Common myeloid progenitor, CD34-positive (primary cell): ENCODE results near the gene FUOM.
"Not testable (repeated sequence)": the region's sequence is repeated elsewhere in the genome, so short reads cannot be mapped to it uniquely, and the experiment has no call there.

Experiments
- CTCF ChIA-PET: fragments of 350-600 bp; sonication (Branson Sonifier 250); formaldehyde crosslinking; loops from one replicate; lab custom pipeline; 2021; ENCODE audit warnings: antibody characterized with exemption; lab: Charles Lee
- POLR2A ChIA-PET: fragments of 350-600 bp; sonication (Branson Sonifier 250); formaldehyde crosslinking; loops from one replicate; lab custom pipeline; 2021; ENCODE audit warnings: antibody characterized with exemption; lab: Charles Lee
- DNase-seq, 3 donors: peaks; one replicate each; pipeline versions ENCODE4 v3.0.0 to v3.0.0-alpha.2; 2013
- H3K27ac ChIP-seq, 2 experiments: 1 replicate in 1 of 2; 2 replicates in 1 of 2; pipeline ENCODE4 v1.7.0; 2013; ENCODE audit warnings: inconsistent platforms in 2 of 2, low read length in 2 of 2, mild to moderate bottlenecking in 2 of 2, low read depth in 1 of 2, moderate library complexity in 1 of 2; ENCODE audit not compliant: severe bottlenecking in 2 of 2, insufficient read depth in 1 of 2, poor library complexity in 1 of 2
- H3K27me3 ChIP-seq, 5 experiments: replicated peaks in 2 of 5; 1 replicate in 3 of 5; 2 replicates in 2 of 5; pipeline versions ENCODE4 v1.6.1 to v1.7.0; 2013; ENCODE audit warnings: low read length in 4 of 5, mild to moderate bottlenecking in 2 of 5, moderate library complexity in 2 of 5, inconsistent platforms in 1 of 5; ENCODE audit not compliant: insufficient read depth in 5 of 5, control insufficient read depth in 4 of 5
- H3K36me3 ChIP-seq, 4 experiments: 1 replicate in 2 of 4; 2 replicates in 2 of 4; pipeline versions ENCODE4 v1.6.1 to v1.7.0; 2013; ENCODE audit warnings: low read length in 3 of 4, control low read depth in 1 of 4, mild to moderate bottlenecking in 1 of 4; ENCODE audit not compliant: control insufficient read depth in 4 of 4, insufficient read depth in 4 of 4
- H3K4me1 ChIP-seq, 4 experiments: 1 replicate in 3 of 4; 2 replicates in 1 of 4; pipeline versions ENCODE4 v1.6.1 to v1.7.1; 2013; ENCODE audit warnings: low read length in 3 of 4, mild to moderate bottlenecking in 3 of 4, control low read depth in 1 of 4, inconsistent platforms in 1 of 4, moderate library complexity in 1 of 4; ENCODE audit not compliant: control insufficient read depth in 4 of 4, insufficient read depth in 4 of 4; ENCODE audit errors: control extremely low read depth in 1 of 4
- H3K4me3 ChIP-seq, 7 experiments: 1 replicate in 4 of 7; 2 replicates in 3 of 7; pipeline versions ENCODE4 v1.5.1 to v1.7.0; 2013; ENCODE audit warnings: mild to moderate bottlenecking in 7 of 7, low read length in 6 of 7, moderate library complexity in 6 of 7, inconsistent platforms in 2 of 7, low read depth in 2 of 7, control low read depth in 1 of 7; ENCODE audit not compliant: insufficient read depth in 4 of 7, control insufficient read depth in 1 of 7; ENCODE audit errors: extremely low read depth in 1 of 7
- H3K9me3 ChIP-seq, 5 experiments: 1 replicate in 4 of 5; 2 replicates in 1 of 5; pipeline versions ENCODE4 v1.6.1 to v1.7.1; 2013; ENCODE audit warnings: low read length in 4 of 5, mild to moderate bottlenecking in 2 of 5, inconsistent platforms in 1 of 5, low read depth in 1 of 5, moderate library complexity in 1 of 5; ENCODE audit not compliant: control insufficient read depth in 4 of 5, insufficient read depth in 2 of 5; ENCODE audit errors: control extremely low read depth in 1 of 5
- WGBS: methylation state at CpG from one replicate; pipeline ENCODE4 v1.1.5; 2013; ENCODE audit not compliant: insufficient coverage; 5-methylcytosine and 5-hydroxymethylcytosine counted together

Gene FUOM

GRCh38 chr10:133368153-133368552 lies 10.3 kb upstream of the FUOM start:
- CTCF ChIA-PET, result interaction anchor here (1.3 kb wide), 1 partner anchor 10 kb away, joined by 4 read pairs; no protein-coding TSS in a partner anchor
- H3K36me3 ChIP-seq, result peaks cover 9 to 65% (median 48%) of the 10 kb centered on the region in 4 experiments

GRCh38 chr10:133367461-133367860 lies 9.6 kb upstream of the FUOM start:
- DNase-seq, H3K9me3 ChIP-seq, H3K4me3 ChIP-seq, POLR2A ChIA-PET, H3K4me1 ChIP-seq, H3K27me3 ChIP-seq, H3K27ac ChIP-seq: not testable (repeated sequence)
- H3K36me3 ChIP-seq, result peaks cover 9 to 72% (median 52%) of the 10 kb centered on the region in 4 experiments
- no CpG with 5 or more reads among the region's 7 CpGs for WGBS
- CTCF ChIA-PET, result interaction anchor here (1.3 kb wide), 1 partner anchor 11 kb away, joined by 4 read pairs; no protein-coding TSS in a partner anchor

More at GRCh38 chr10:133368153-133368552, 10.3 kb upstream of the FUOM start:
- Histone ChIP-seq H3K4me1 (peaks cover 0 to 7% (median 6%) of the 10 kb centered on the region in 4 experiments), H3K4me3 (no peak overlapping the region), H3K27me3 (no peaks in the 10 kb centered on the region), H3K27ac (no peak overlapping the region), H3K9me3 (no peaks in the 10 kb centered on the region)
- POLR2A ChIA-PET, result no interaction called here
- DNase-seq, result no peak
- 100% methylated on average over 4 of the region's 7 CpGs for WGBS

DNA sequence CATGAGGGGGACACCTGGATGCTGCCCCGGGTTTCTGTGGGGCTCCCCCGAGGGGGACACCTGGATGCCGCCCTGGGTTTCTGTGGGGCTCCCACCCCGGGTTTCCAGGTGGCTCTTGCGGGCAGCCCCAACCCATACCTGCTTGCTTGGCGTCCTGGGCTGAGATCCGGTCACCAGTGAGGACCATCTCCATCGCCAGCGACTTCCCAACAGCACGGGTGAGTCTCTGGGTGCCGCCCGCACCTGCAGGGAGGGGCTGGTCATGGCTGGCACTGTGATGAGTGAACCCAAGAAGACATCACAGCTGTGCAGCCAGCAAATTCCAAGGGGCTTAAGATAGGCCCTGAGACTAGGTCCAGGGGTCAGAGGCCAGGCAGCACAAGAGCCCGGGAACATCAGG lies 8.9 kb upstream of the FUOM start:
- Histone ChIP-seq H3K36me3 (peaks cover 9 to 77% (median 55%) of the 10 kb centered on the region in 4 experiments), H3K27me3 (no peaks in the 10 kb centered on the region), H3K4me1 (no peaks in the 10 kb centered on the region), H3K27ac (no peak overlapping the region), H3K9me3 (no peaks in the 10 kb centered on the region), H3K4me3 (no peak overlapping the region)
- ChIA-PET POLR2A (no interaction called here), CTCF (no interaction called here)
- 98% methylated on average over 10 of the region's 13 CpGs for WGBS
- DNase-seq, result no peak

GRCh38 chr10:133366130-133366478 lies 8.3 kb upstream of the FUOM start:
- no peak overlapping the region for H3K4me3 ChIP-seq
- POLR2A ChIA-PET, result no interaction called here
- H3K27ac ChIP-seq, result no peak overlapping the region

DNA sequence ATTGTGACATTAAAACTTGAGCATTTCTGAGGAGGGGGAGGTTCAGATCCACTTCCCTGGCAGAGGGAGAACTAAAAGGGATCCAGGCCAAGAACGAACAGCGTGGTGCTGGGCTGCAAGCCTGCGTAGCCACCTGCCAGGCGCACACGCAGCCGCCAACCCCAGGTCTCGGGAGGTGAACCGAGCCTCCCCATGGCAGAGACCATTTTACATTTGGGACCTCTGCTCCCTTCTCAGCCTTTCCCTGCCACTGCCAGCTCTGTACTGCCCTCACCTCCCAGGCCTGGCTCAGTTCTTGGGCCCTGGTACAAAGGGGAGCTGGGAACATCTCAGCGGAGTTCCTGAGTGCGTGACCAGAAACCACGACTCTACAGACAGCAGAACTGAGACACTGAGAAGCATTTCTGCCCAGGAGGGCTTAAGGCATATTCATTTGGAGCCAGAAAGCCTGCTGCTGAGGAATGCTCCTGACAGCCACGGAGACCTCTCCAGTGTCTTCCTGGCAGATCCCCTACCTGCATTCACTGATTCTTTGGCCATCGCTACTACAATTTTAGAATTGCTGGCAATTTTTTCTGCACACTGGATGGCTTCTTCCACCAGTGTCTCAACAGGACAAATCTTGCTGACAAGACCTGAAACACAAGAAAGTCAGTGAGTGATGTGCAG lies 7.8 kb upstream of the FUOM start:
- H3K4me3 ChIP-seq, result no peak overlapping the region
- H3K27ac ChIP-seq, result no peak overlapping the region
- 88% methylated on average over 12 of the region's 13 CpGs for WGBS
- CTCF ChIA-PET, result no interaction called here
- H3K4me1 ChIP-seq, result no peaks in the 10 kb centered on the region
- no peaks in the 10 kb centered on the region for H3K9me3 ChIP-seq
- H3K36me3 ChIP-seq, result peaks cover 9 to 71% (median 52%) of the 10 kb centered on the region in 4 experiments
- H3K27me3 ChIP-seq, result no peaks in the 10 kb centered on the region
- no peak for DNase-seq
- POLR2A ChIA-PET, result no interaction called here

More at GRCh38 chr10:133366130-133366478, 8.3 kb upstream of the FUOM start:
- 89% methylated on average over 17 of the region's 17 CpGs for WGBS
- peaks cover 9 to 73% (median 54%) of the 10 kb centered on the region in 4 experiments for H3K36me3 ChIP-seq
- CTCF ChIA-PET, result no interaction called here
- H3K27me3 ChIP-seq, result no peaks in the 10 kb centered on the region
- no peak for DNase-seq
- no peaks in the 10 kb centered on the region for H3K9me3 ChIP-seq
- no peaks in the 10 kb centered on the region for H3K4me1 ChIP-seq

GRCh38 chr10:133364645-133365431 lies 7.0 kb upstream of the FUOM start:
- WGBS, result 97% methylated on average over 28 of the region's 29 CpGs
- Histone ChIP-seq H3K9me3 (no peaks in the 10 kb centered on the region), H3K36me3 (peaks cover 9 to 63% (median 46%) of the 10 kb centered on the region in 4 experiments), H3K4me1 (no peaks in the 10 kb centered on the region), H3K27ac (no peak overlapping the region), H3K4me3 (no peak overlapping the region), H3K27me3 (no peaks in the 10 kb centered on the region)
- DNase-seq, result no peak
- ChIA-PET POLR2A (no interaction called here), CTCF (interaction anchor here (1.0 kb wide), 1 partner anchor 35 kb away, joined by 3 read pairs; no protein-coding TSS in a partner anchor)

GRCh38 chr10:133362846-133363245 lies 5.0 kb upstream of the FUOM start:
- CTCF ChIA-PET, result interaction anchor here (0.9 to 1.2 kb wide), 2 partner anchors 33 to 34 kb away, joined by 3 read pairs; no protein-coding TSS in a partner anchor
- H3K36me3 ChIP-seq, result peaks cover 7 to 45% (median 30%) of the 10 kb centered on the region in 4 experiments
- no peaks in the 10 kb centered on the region for H3K27me3 ChIP-seq
- no peak for DNase-seq
- H3K27ac ChIP-seq, result no peak overlapping the region
- H3K9me3 ChIP-seq, result no peaks in the 10 kb centered on the region
- no peaks in the 10 kb centered on the region for H3K4me1 ChIP-seq
- no peak overlapping the region for H3K4me3 ChIP-seq
- WGBS, result 95% methylated on average over 12 of the region's 13 CpGs
- POLR2A ChIA-PET, result no interaction called here
